H1 (cell line): ENCODE measurements around the gene CD160. TPM values are rescaled to one million over a fixed set of nuclear protein-coding genes. Genes with fewer than 3 reads are reported as not detected.

Source experiments
- CTCF ChIA-PET: fragments of 300-600 bp; sonication (Branson Sonifier 250); formaldehyde crosslinking; loops from one replicate; lab custom pipeline; 2021; ENCODE audit not compliant: partially characterized antibody; lab: Charles Lee
- POLR2A ChIA-PET: fragments of 300-600 bp; sonication (Branson Sonifier 250); formaldehyde crosslinking; loops from one replicate; lab custom pipeline; 2021; ENCODE audit warnings: inconsistent platforms; ENCODE audit not compliant: partially characterized antibody; lab: Charles Lee
- DNase-seq, 2 experiments: peaks; one replicate each; pipeline versions ENCODE4 v3.0.0 to v3.0.0-alpha.2; 2010 to 2022; ENCODE audit warnings: low spot score in 2 of 2, low read depth in 1 of 2, mixed read lengths in 1 of 2
- FAIRE-seq: peaks from 2 replicates; lab custom pipeline; 2011; peaks lifted over from hg19 to GRCh38; lab: Jason Lieb, UNC
- H2AFZ ChIP-seq: 2 replicates; pipeline ENCODE4 v1.8.1; 2012; ENCODE audit warnings: low read length, inconsistent platforms
- H2AK5ac ChIP-seq: 2 replicates; pipeline ENCODE4 v1.6.1; 2013; ENCODE audit warnings: low read depth, low read length
- H2BK120ac ChIP-seq: replicated peaks from 2 replicates; pipeline ENCODE3; 2013; ENCODE audit warnings: low read depth, low read length, inconsistent platforms
- H2BK12ac ChIP-seq: 2 replicates; pipeline ENCODE4 v1.6.1; 2013; ENCODE audit warnings: low read depth, low read length
- H2BK15ac ChIP-seq: 2 replicates; pipeline ENCODE4 v1.6.1; 2013; ENCODE audit warnings: low read length
- H2BK20ac ChIP-seq: 2 replicates; pipeline ENCODE4 v1.6.1; 2013; ENCODE audit warnings: low read length
- H2BK5ac ChIP-seq: 2 replicates; pipeline ENCODE4 v1.6.1; 2013; ENCODE audit warnings: low read depth, low read length
- H3K14ac ChIP-seq: 2 replicates; pipeline ENCODE4 v1.6.1; 2013; ENCODE audit warnings: inconsistent platforms; ENCODE audit not compliant: insufficient read length
- H3K18ac ChIP-seq: 2 replicates; pipeline ENCODE4 v1.6.1; 2013; ENCODE audit warnings: low read length; ENCODE audit errors: extremely low read depth
- H3K23ac ChIP-seq: 2 replicates; pipeline ENCODE4 v1.6.1; 2013; ENCODE audit warnings: inconsistent platforms; ENCODE audit not compliant: insufficient read length
- H3K23me2 ChIP-seq: 2 replicates; pipeline ENCODE4 v1.6.1; 2013; ENCODE audit warnings: low read depth, low read length
- H3K27ac ChIP-seq: 2 replicates; pipeline ENCODE4 v1.6.1; 2011; ENCODE audit warnings: low read depth, low read length, inconsistent platforms
- H3K27me3 ChIP-seq, 4 experiments: replicated peaks in 1 of 4; 1 replicate in 1 of 4; 2 replicates in 3 of 4; pipeline versions ENCODE4 v1.6.1 to v1.8.1; 2011 to 2013; ENCODE audit warnings: low read length in 3 of 4, mild to moderate bottlenecking in 3 of 4, inconsistent platforms in 2 of 4, mixed read lengths in 2 of 4, moderate library complexity in 1 of 4; ENCODE audit not compliant: control insufficient read depth in 3 of 4, insufficient read depth in 3 of 4; ENCODE audit errors: extremely low read depth in 1 of 4
- H3K36me3 ChIP-seq, 4 experiments: 2 replicates each; pipeline versions ENCODE4 v1.6.1 to v1.8.1; 2011 to 2013; ENCODE audit warnings: mild to moderate bottlenecking in 4 of 4, low read length in 3 of 4, moderate library complexity in 2 of 4, control low read depth in 1 of 4, inconsistent platforms in 1 of 4; ENCODE audit not compliant: insufficient read depth in 4 of 4, control insufficient read depth in 2 of 4
- H3K4ac ChIP-seq: replicated peaks from 2 replicates; pipeline ENCODE3; 2013; ENCODE audit warnings: low read length, low read depth, mixed read lengths, inconsistent platforms; ENCODE audit not compliant: insufficient read length
- H3K4me1 ChIP-seq, 4 experiments: replicated peaks in 1 of 4; 1 replicate in 1 of 4; 2 replicates in 3 of 4; pipeline versions ENCODE4 v1.6.1 to v1.8.1; 2011 to 2013; ENCODE audit warnings: low read length in 3 of 4, inconsistent platforms in 2 of 4, mixed read lengths in 1 of 4; ENCODE audit not compliant: insufficient read depth in 4 of 4, control insufficient read depth in 3 of 4
- H3K4me2 ChIP-seq, 2 experiments: 2 replicates each; pipeline versions ENCODE4 v1.6.1 to v1.8.1; 2011 to 2013; ENCODE audit warnings: low read depth in 2 of 2, low read length in 2 of 2, control low read depth in 1 of 2, inconsistent platforms in 1 of 2, mild to moderate bottlenecking in 1 of 2; ENCODE audit not compliant: insufficient read depth in 1 of 2
- H3K4me3 ChIP-seq, 4 experiments: fragments of 200-600, 300-600 bp in 1 of 4; sonication (generic), shearing (Covaris generic), sonication (Bioruptor Twin) in 1 of 4; 2 replicates each; pipeline versions ENCODE4 v1.5.1 to v1.8.1; 2011 to 2016; ENCODE audit warnings: low read length in 4 of 4, low read depth in 3 of 4, control low read depth in 2 of 4, inconsistent platforms in 2 of 4, mild to moderate bottlenecking in 2 of 4, mixed read lengths in 1 of 4, moderate library complexity in 1 of 4; ENCODE audit not compliant: insufficient read depth in 2 of 4; ENCODE audit errors: extremely low read depth in 1 of 4
- H3K56ac ChIP-seq: replicated peaks from 2 replicates; pipeline ENCODE3; 2013; ENCODE audit warnings: low read depth, mild to moderate bottlenecking, mixed read lengths, low read length, inconsistent platforms; ENCODE audit not compliant: insufficient read length
- H3K79me1 ChIP-seq: 2 replicates; pipeline ENCODE4 v1.6.1; 2013; ENCODE audit warnings: low read depth, low read length, control low read depth
- H3K79me2 ChIP-seq, 2 experiments: 2 replicates each; pipeline versions ENCODE4 v1.6.1 to v1.8.1; 2012 to 2013; ENCODE audit warnings: low read length in 2 of 2, mild to moderate bottlenecking in 2 of 2, inconsistent platforms in 1 of 2; ENCODE audit not compliant: insufficient read depth in 2 of 2, control insufficient read depth in 1 of 2
- H3K9ac ChIP-seq, 4 experiments: replicated peaks in 1 of 4; 1 replicate in 1 of 4; 2 replicates in 3 of 4; pipeline versions ENCODE4 v1.6.1 to v1.8.1; 2011 to 2013; ENCODE audit warnings: low read depth in 3 of 4, low read length in 3 of 4, control low read depth in 2 of 4, mild to moderate bottlenecking in 2 of 4, moderate library complexity in 2 of 4, inconsistent platforms in 1 of 4; ENCODE audit errors: extremely low read depth in 1 of 4
- H3K9me3 ChIP-seq, 2 experiments: 2 replicates each; pipeline versions ENCODE4 v1.6.1 to v1.8.1; 2012 to 2013; ENCODE audit warnings: mild to moderate bottlenecking in 2 of 2, moderate library complexity in 2 of 2, control low read depth in 1 of 2, inconsistent platforms in 1 of 2, low read depth in 1 of 2, low read length in 1 of 2, mixed read lengths in 1 of 2; ENCODE audit not compliant: insufficient read depth in 2 of 2
- H4K20me1 ChIP-seq, 2 experiments: replicated peaks in 1 of 2; 2 replicates each; pipeline versions ENCODE3 to v1.8.1; 2011 to 2013; ENCODE audit warnings: inconsistent platforms in 2 of 2, low read length in 2 of 2, mild to moderate bottlenecking in 1 of 2; ENCODE audit not compliant: insufficient read depth in 2 of 2, control insufficient read depth in 1 of 2
- H4K5ac ChIP-seq: 2 replicates; pipeline ENCODE4 v1.6.1; 2013; ENCODE audit warnings: low read length, low read depth, mixed read lengths, inconsistent platforms; ENCODE audit not compliant: insufficient read length
- H4K8ac ChIP-seq: 2 replicates; pipeline ENCODE4 v1.8.0; 2013; ENCODE audit warnings: mild to moderate bottlenecking, moderate library complexity, low read length, inconsistent platforms; ENCODE audit not compliant: insufficient read depth; ENCODE audit errors: extremely low read depth
- H4K91ac ChIP-seq: replicated peaks from 2 replicates; pipeline ENCODE3; 2013; ENCODE audit warnings: low read length, mixed read lengths, inconsistent platforms; ENCODE audit not compliant: insufficient read length
- CTBP2 ChIP-seq: IDR thresholded peaks from 2 replicates; pipeline ENCODE4 v1.7.0; 2011; ENCODE audit warnings: borderline replicate concordance, mild to moderate bottlenecking, moderate library complexity, mixed read lengths, low read length; ENCODE audit not compliant: insufficient read depth, insufficient read length
- WGBS, 2 experiments: shearing (Covaris generic) in 1 of 2; methylation state at CpG; one replicate each; pipeline versions ENCODE4 v1.1.6 to v1.1.7; 2013 to 2015; ENCODE audit warnings: low lambda C conversion rate in 2 of 2, mixed read lengths in 2 of 2, inconsistent platforms in 1 of 2, low coverage in 1 of 2, missing lambda C conversion rate in 1 of 2; ENCODE audit not compliant: insufficient replicate concordance in 2 of 2, insufficient coverage in 1 of 2, insufficient read length in 1 of 2; ENCODE audit errors: extremely low coverage in 1 of 2, missing lambda C conversion rate in 1 of 2; 5-methylcytosine and 5-hydroxymethylcytosine counted together
- polyA plus RNA-seq, 7 experiments: library from polyadenylated mRNA; depleted of rRNA in 3 of 7; stranded (reverse) in 5 of 7; unstranded in 2 of 7; fragments of >200 nt in 5 of 7; fragments of 200-250 nt in 2 of 7; gene quantifications; 1 replicate in 5 of 7; 2 replicates in 1 of 7; 4 replicates in 1 of 7; pipeline versions ENCODE4 v1.2.1 to v1.2.3, GENCODE V29; 2011 to 2013; ENCODE audit warnings: missing spikeins in 2 of 7, mixed read lengths in 2 of 7
- total RNA-seq: library from RNA; stranded (reverse); fragmentation: NEBNext Ultra II Directional; extraction: Animal tissue kit (Norgen Biotek cat#: 25700); gene quantifications from 2 replicates; pipeline ENCODE4 v1.2.1, GENCODE V29; 2021

The CD160 gene
- total and polyA plus RNA-seq, 2 of the 8 experiments (the other 6 are each of a cell fraction or from before 2014, with no cell fraction given), result not detected

- Histone ChIP-seq H3K9ac (no peak overlapping the region), H3K56ac (no peak overlapping the region), H2BK20ac (no peak overlapping the region), H3K27me3 (no peaks in the 10 kb centered on the region), H4K91ac (no peak overlapping the region), H3K18ac (no peak overlapping the region), H3K79me2 (no peaks in the 10 kb centered on the region), H4K5ac (no peak overlapping the region), H2BK15ac (no peak overlapping the region), H3K79me1 (no peaks in the 10 kb centered on the region), H3K23ac (no peak overlapping the region), H2BK120ac (no peak overlapping the region), H3K36me3 (no peaks in the 10 kb centered on the region), H2BK12ac (no peak overlapping the region), H4K20me1 (no peaks in the 10 kb centered on the region), H3K14ac (no peak overlapping the region), H3K4me3 (no peak overlapping the region), H2BK5ac (no peak overlapping the region), H3K27ac (no peak overlapping the region), H3K23me2 (no peaks in the 10 kb centered on the region), H4K8ac (no peak overlapping the region), H3K4ac (no peak overlapping the region), H3K4me2 (no peak overlapping the region), H3K9me3 (no peaks in the 10 kb centered on the region), H2AFZ (no peak overlapping the region), H2AK5ac (no peak overlapping the region), H3K4me1 (peaks cover 0 to 3% (median under 1%) of the 10 kb centered on the region in 4 experiments; a peak in 2 of 7 replicates)
- ChIA-PET POLR2A (interaction anchor here (1.4 to 1.8 kb wide), 2 partner anchors 13 to 16 kb away, joined by 4 read pairs; no protein-coding TSS in a partner anchor), CTCF (interaction anchor here (1.3 to 1.4 kb wide), 2 partner anchors 9 to 32 kb away, joined by 4 read pairs; no protein-coding TSS in a partner anchor)
- FAIRE-seq (no peak), DNase-seq (no peak)
- no peak for TF ChIP-seq CTBP2
- WGBS, 2 experiments, result 81% methylated on average over 6 of the region's 6 CpGs; no CpG with 5 or more reads in 1 of the 2 experiments
Observed at GRCh38 chr1:145689922-145690321, 29.4 kb upstream of the CD160 start.
